ENCODE measurements around the gene ARPP19.

GRCh38 chr15:52567871-52568600 is 794 bp downstream of the ARPP19 start:
- TF ChIP-seq CTCF (IDR thresholded peaks at IDR 0.05 in 2 of 3, conservative IDR thresholded peaks at IDR 0.05 in 1 of 3; ENCODE audit: borderline replicate concordance in 1 of 3, insufficient read depth in 1 of 3, low read depth in 2 of 3, low read length in 2 of 3) (no peak), EZH2 (IDR thresholded peaks at IDR 0.05) (no peak), ZNF274 (IDR thresholded peaks at IDR 0.05; ENCODE audit: low read depth, low read length) (no peak), REST (IDR thresholded peaks at IDR 0.05; ENCODE audit: low read depth) (no peak), POLR2A (IDR thresholded peaks at IDR 0.05; ENCODE audit: borderline replicate concordance, extremely low read depth, insufficient read depth, insufficient read length) (no peak), TCF7L2 (IDR thresholded peaks at IDR 0.05; ENCODE audit: borderline replicate concordance, extremely low read depth, insufficient read depth, insufficient read length) (no peak), ELF1 (IDR thresholded peaks at IDR 0.05; ENCODE audit: borderline replicate concordance, low read depth) (no peak), ATF3 (IDR thresholded peaks at IDR 0.05) (no peak), POLR2AphosphoS5 (IDR thresholded peaks at IDR 0.05; ENCODE audit: low read depth, low read length) (no peak), ZBTB33 (IDR thresholded peaks at IDR 0.05; ENCODE audit: extremely low read depth, insufficient replicate concordance, low read length) (no peak), YY1 (IDR thresholded peaks at IDR 0.05; ENCODE audit: extremely low read depth, insufficient replicate concordance, low read depth, low read length) (no peak)

Measured in HCT116 (cell line).